Fibroblast of lung (primary cell): ENCODE measurements around the gene TMEM37. TPM values are rescaled to one million over a fixed set of nuclear protein-coding genes. Genes with fewer than 3 reads are reported as not detected.

Source experiments
- DNase-seq, 2 donors: peaks; one replicate each; pipeline versions ENCODE4 v3.0.0 to v3.0.0-alpha.2; 2010; ENCODE audit warnings: low read depth in 2 of 2
- H2AFZ ChIP-seq: 2 replicates; pipeline ENCODE4 v1.5.1; 2012; ENCODE audit warnings: low read length, control low read depth, inconsistent platforms
- H3K27ac ChIP-seq: 2 replicates; pipeline ENCODE4 v1.5.1; 2011; ENCODE audit warnings: low read length, control low read depth; ENCODE audit not compliant: insufficient read depth
- H3K27me3 ChIP-seq: 2 replicates; pipeline ENCODE4 v1.5.1; 2011; ENCODE audit warnings: mild to moderate bottlenecking, low read length; ENCODE audit not compliant: control insufficient read depth, insufficient read depth
- H3K36me3 ChIP-seq: 2 replicates; pipeline ENCODE4 v1.5.1; 2011; ENCODE audit warnings: low read length; ENCODE audit not compliant: control insufficient read depth, insufficient read depth
- H3K4me1 ChIP-seq: 2 replicates; pipeline ENCODE4 v1.5.1; 2011; ENCODE audit warnings: low read length; ENCODE audit not compliant: control insufficient read depth, insufficient read depth; ENCODE audit errors: extremely low read depth
- H3K4me2 ChIP-seq: 2 replicates; pipeline ENCODE4 v1.5.1; 2011; ENCODE audit warnings: low read length, control low read depth; ENCODE audit not compliant: insufficient read depth; ENCODE audit errors: extremely low read depth
- H3K4me3 ChIP-seq, 4 experiments: fragments of 200-600 bp in 1 of 4; sonication (generic) in 1 of 4; replicated peaks in 1 of 4; 2 replicates each; pipeline ENCODE4 v1.5.1; 2011 to 2016; ENCODE audit warnings: low read length in 4 of 4, low read depth in 3 of 4, mild to moderate bottlenecking in 3 of 4, control low read depth in 2 of 4, inconsistent platforms in 1 of 4, mixed read lengths in 1 of 4; ENCODE audit not compliant: insufficient read depth in 1 of 4; ENCODE audit errors: control extremely low read depth in 1 of 4
- H3K79me2 ChIP-seq: 2 replicates; pipeline ENCODE4 v1.5.1; 2012; ENCODE audit warnings: mild to moderate bottlenecking, low read length, inconsistent platforms; ENCODE audit not compliant: control insufficient read depth, insufficient read depth
- H3K9ac ChIP-seq: 2 replicates; pipeline ENCODE4 v1.5.1; 2011; ENCODE audit warnings: mild to moderate bottlenecking, low read length, control low read depth; ENCODE audit not compliant: insufficient read depth
- H3K9me3 ChIP-seq: 2 replicates; pipeline ENCODE4 v1.5.1; 2012; ENCODE audit warnings: low read depth, low read length; ENCODE audit not compliant: control insufficient read depth, insufficient read depth
- H4K20me1 ChIP-seq: 2 replicates; pipeline ENCODE4 v1.5.1; 2011; ENCODE audit warnings: low read length; ENCODE audit not compliant: control insufficient read depth, insufficient read depth; ENCODE audit errors: extremely low read depth
- CTCF ChIP-seq, 2 donors: IDR thresholded peaks in 1 of 2; conservative IDR thresholded peaks in 1 of 2; 1 replicate in 1 of 2; 2 replicates in 1 of 2; pipeline ENCODE4 v1.5.1; 2011 to 2012; ENCODE audit warnings: low read length in 2 of 2, control low read depth in 1 of 2, inconsistent platforms in 1 of 2, low read depth in 1 of 2, mild to moderate bottlenecking in 1 of 2
- EZH2 ChIP-seq: IDR thresholded peaks from 2 replicates; pipeline ENCODE4 v1.5.1; 2012; ENCODE audit warnings: low read length, control low read depth, mild to moderate bottlenecking; ENCODE audit errors: missing control alignments
- polyA plus RNA-seq, 2 donors: library from polyadenylated mRNA; depleted of rRNA in 1 of 2; stranded (reverse) in 1 of 2; unstranded in 1 of 2; fragments of >200 nt; gene quantifications; 2 replicates each; pipeline ENCODE4 v1.2.1, GENCODE V29; 2011 to 2012; ENCODE audit warnings: missing spikeins in 1 of 2
- total RNA-seq: library from RNA; depleted of rRNA; stranded (reverse); fragments of >200 nt; gene quantifications from 2 replicates; pipeline ENCODE4 v1.2.1, GENCODE V29; 2014

TMEM37 gene
- total and polyA plus RNA-seq, 2 donors (not counting 1 experiment from before 2014, with no cell fraction given), result 0.50 to 0.99 TPM

- H3K27me3 ChIP-seq, result peaks cover 2% of the 10 kb centered on the region
- H3K9ac ChIP-seq, result no peak overlapping the region
- H4K20me1 ChIP-seq, result no peaks in the 10 kb centered on the region
- no peaks in the 10 kb centered on the region for H3K4me1 ChIP-seq
- H3K27ac ChIP-seq, result no peak overlapping the region
- no peaks in the 10 kb centered on the region for H3K9me3 ChIP-seq
- H3K4me2 ChIP-seq, result no peak overlapping the region
- no peak for DNase-seq
- H3K4me3 ChIP-seq, result no peak overlapping the region
- H3K79me2 ChIP-seq, result no peaks in the 10 kb centered on the region
- no peaks in the 10 kb centered on the region for H3K36me3 ChIP-seq
- H2AFZ ChIP-seq, result no peak overlapping the region
- no peak for TF ChIP-seq EZH2
These were observed 22.4 kb downstream of the TMEM37 start for GRCh38 chr2:119453972-119454593.

GRCh38 chr2:119455066-119455718, 23.5 kb downstream of the TMEM37 start:
- H3K4me3 ChIP-seq, result no peak overlapping the region
- H3K9ac ChIP-seq, result no peak overlapping the region
- no peak overlapping the region for H3K4me2 ChIP-seq
- H3K9me3 ChIP-seq, result no peaks in the 10 kb centered on the region
- H3K27ac ChIP-seq, result no peak overlapping the region
- no peaks in the 10 kb centered on the region for H3K4me1 ChIP-seq
- no peak for DNase-seq
- no peaks in the 10 kb centered on the region for H3K79me2 ChIP-seq
- TF ChIP-seq EZH2 (no peak), CTCF (conservative IDR thresholded peaks at IDR 0.05 in 1 of 2, IDR thresholded peaks at IDR 0.05 in 1 of 2; ENCODE audit: low read depth in 1 of 2, low read length in 2 of 2) (no peak)
- no peak overlapping the region for H2AFZ ChIP-seq
- no peaks in the 10 kb centered on the region for H3K36me3 ChIP-seq
- H4K20me1 ChIP-seq, result no peaks in the 10 kb centered on the region
- peaks cover 2% of the 10 kb centered on the region for H3K27me3 ChIP-seq

GRCh38 chr2:119460076-119460475, 28.4 kb downstream of the TMEM37 start:
- Histone ChIP-seq H3K27me3 (peaks cover 2% of the 10 kb centered on the region), H3K27ac (no peak overlapping the region), H3K9ac (no peak overlapping the region), H3K4me3 (no peak overlapping the region), H4K20me1 (no peaks in the 10 kb centered on the region), H3K9me3 (no peaks in the 10 kb centered on the region), H3K4me1 (no peaks in the 10 kb centered on the region), H2AFZ (no peak overlapping the region), H3K79me2 (no peaks in the 10 kb centered on the region), H3K4me2 (no peak overlapping the region), H3K36me3 (no peaks in the 10 kb centered on the region)
- no peak for TF ChIP-seq EZH2
- no peak for TF ChIP-seq CTCF (conservative IDR thresholded peaks at IDR 0.05 in 1 of 2, IDR thresholded peaks at IDR 0.05 in 1 of 2; ENCODE audit: low read depth in 1 of 2, low read length in 2 of 2)
- no peak for DNase-seq
